GM18870 (cell line): ENCODE data around the gene ZNF75A.

Experiments
- ATAC-seq: cut with Tn5 transposase; IDR thresholded peaks from one replicate; pipeline ENCODE4 v1.9.1; 2021; ENCODE audit warnings: moderate library complexity; ENCODE audit not compliant: unreplicated experiment

Gene ZNF75A

DNA sequence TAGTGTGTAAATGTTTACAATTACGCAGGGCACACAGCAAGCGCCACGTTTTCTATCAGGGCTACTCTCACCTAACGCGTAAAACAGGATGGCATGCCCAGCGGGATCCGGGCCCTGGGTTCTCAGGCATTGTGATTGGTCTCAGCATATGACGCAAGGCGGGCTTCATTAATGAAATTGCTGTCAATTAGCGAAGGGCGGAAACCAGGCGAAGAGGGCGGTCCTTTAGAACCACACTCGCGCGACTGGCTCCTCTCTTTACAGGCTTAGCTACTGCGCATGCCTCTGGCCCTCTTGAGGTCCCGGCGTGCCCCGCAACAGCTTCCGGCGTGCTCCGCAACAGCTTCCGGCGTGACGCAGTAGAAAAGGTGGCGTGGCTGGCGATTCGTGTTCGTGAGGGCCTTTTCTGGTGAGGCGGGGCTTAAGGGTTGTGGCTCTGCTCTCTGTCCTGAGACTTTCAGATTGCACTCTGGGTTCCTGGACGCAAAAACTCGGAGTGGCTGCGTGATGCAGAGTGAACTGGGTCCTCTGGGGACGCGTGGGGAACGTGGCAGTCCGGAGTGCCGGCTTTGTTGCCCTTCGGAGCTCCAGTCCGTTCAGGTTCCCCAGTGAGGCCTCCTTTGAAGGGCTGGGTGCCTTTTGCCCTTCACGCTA lies 59.6 kb downstream of the ZNF75A start:
- no peak for ATAC-seq
